Measurements from ENCODE around the gene ABR.
A peak's percentile ranks its signal among the peaks of the same experiment; 100 is the strongest.

Gene ABR

GRCh38 chr17:1042486-1042885, 137.3 kb downstream of the ABR start:
- DNase-seq, result no peak

DNA sequence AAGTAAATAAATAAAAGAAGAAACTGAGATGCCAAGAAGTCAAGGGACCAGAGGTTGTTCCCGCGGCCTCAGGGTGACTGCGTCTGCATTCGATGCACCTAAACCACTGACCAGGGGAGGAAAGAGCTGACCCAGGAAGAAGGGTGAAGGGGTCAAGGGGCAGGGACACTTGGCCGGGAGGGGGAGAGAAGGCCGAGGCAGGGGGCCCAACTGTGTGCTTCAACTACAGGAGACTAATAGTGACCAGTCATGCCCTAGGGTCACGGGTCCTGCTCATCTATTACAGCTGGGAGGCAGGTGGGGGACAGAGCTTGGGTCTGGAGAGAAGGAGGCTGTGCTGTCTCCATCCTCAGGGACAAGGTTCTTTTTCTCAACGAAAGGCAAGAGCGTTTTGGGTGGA, 138.0 kb downstream of the ABR start:
- DNase-seq, result no peak

GRCh38 chr17:1040216-1040600, 139.6 kb downstream of the ABR start:
- no peak for DNase-seq

- peak; percentile 27 for DNase-seq
Observed at GRCh38 chr17:1039511-1040215, 140.1 kb downstream of the ABR start.

GRCh38 chr17:1039123-1039507, 140.7 kb downstream of the ABR start:
- DNase-seq, result peak; percentile 0

- no peak for DNase-seq
Observed at GRCh38 chr17:1038459-1039122, 141.2 kb downstream of the ABR start.

GRCh38 chr17:1037238-1037879, 142.4 kb downstream of the ABR start:
- no peak for DNase-seq

DNA sequence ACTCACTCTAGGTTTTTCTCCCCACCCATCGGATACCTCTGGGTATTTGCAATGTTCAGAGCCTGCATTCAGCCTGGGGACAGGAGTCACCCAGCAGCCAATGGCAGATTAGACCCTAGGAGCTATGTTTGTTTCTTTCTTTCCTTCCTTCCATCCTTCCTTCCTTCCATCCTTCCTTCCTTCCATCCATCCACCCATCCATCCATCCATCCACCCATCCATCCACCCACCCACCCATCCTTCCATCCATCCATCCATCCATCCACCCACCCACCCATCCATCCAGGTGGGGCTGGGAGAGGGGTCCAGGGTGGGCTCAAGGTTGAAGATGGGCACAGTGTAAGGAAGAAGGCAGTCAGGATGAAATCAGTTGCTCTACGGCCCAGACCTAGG, 142.9 kb downstream of the ABR start:
- no peak for DNase-seq

- no peak for DNase-seq
Observed at GRCh38 chr17:1036171-1036844, 143.5 kb downstream of the ABR start.

DNA sequence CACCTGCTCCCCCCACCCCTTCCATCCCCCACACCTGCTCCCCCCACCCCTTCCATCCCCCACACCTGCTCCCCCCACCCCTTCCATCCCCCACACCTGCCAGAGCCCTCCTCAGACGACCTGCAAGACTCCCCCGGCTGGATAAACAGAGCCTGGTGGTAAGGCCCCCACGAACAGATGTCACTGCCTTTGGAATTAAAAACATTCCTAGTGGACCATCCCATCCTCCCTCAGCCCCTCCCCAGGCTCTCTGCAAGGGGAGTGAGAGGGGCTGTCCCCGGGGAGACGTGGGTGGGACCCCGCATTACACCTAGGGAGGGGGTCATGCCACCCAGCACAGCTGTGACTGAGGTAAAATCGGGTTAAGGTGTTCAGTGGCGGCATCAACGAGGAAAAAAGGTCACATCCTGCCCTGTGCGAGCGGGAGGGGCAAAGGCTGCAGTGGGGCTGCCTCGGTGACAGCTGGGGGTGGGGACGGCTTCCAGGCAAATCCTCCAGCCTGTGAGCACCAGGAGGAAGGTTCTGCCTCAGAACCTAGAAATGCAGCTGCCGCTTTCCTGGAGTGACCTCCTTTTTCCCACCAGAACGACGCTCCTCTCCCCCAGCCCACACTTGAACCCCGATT, 144.1 kb downstream of the ABR start:
- DNase-seq, result no peak

DNA sequence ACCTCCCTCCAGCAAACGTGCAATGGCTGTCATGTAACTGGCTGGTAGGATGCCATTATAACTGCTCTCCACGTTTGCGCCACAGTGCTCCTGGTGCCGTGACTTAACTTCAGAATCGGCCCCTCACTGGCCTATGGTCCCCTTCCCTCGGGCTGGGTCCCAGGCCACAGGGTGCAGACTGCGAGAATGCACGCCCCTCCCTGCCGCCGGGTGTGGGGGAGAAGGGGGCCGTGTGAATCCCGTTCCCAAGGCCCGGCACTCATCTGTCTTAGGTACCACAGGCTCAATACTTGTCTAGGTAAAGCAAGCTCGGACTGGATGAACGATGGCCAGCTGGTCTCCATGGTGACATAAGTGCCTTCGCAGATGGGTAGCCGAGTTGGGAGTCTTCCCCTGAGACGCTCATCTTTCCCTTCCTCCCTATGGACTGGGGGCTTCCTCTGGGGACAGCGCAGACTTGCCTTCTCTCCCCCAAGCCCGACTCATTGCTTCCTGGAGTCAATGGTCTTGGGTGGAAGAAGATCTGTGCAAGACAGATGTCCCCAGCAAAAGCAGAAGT, 145.1 kb downstream of the ABR start:
- DNase-seq, result peak; percentile 15

DNA sequence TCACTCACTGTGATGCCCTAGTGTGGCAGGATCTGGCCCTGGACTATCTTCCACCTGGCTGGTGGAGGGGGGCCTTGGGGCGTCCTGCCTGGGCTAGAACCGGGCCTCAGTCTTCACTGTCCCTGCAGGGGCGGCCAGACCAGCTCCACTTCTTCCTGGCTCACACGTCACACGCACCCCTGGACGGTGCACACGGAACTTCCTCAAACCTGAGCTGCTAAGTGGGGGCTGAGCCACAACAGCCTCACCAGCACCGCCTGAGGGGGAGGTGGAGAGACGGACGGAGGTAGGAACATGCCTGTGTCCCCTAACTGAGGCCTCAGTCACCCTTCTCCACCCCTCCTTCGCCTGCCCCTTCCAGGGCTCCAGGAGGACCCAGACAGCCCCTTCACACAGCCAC, 146.3 kb downstream of the ABR start:
- no peak for DNase-seq

GRCh38 chr17:1032391-1032790, 147.4 kb downstream of the ABR start:
- no peak for DNase-seq

- DNase-seq, result no peak
Observed at GRCh38 chr17:1031711-1032110, 148.1 kb downstream of the ABR start.

DNA sequence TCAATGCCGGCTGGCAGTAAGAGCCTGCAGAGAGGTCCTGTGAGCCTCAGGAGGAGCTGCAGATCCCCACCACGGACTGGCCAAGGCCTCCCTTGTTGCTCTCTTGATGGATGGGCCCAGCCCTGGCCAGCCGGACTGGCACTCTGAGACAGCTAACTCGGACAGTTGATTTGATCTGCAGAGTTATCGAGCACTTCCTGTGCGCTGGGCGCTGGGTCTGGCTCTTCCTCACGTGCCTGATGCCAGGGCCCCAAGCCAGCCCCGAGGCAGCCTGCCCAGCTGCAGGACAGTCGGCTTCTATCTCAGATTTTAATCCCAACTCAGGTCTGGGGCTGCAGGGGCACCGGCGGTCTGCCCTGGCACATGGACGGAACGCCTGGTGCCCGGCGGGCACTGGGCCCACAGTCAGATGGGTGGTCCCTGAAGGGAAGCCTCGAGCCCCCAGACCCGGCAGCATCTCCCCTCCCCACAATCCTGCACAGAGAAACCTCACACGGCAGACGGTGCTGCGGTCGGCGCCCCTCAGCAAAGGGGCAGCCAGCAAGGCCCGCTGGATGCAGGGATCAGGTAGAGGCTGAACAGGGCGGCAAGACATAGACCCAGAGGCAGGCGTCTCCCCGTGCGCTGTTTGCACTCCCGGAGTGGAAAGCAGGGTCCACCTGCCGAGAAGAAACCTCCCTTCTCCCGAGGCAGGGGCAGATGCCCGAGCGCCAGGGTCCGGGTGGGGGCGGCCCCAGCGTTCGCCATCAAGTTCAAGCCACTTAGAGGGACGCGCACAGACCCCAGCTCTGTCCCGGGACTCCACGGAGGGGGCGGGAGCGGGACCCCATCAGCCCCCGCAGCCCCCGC, 148.9 kb downstream of the ABR start:
- no peak for DNase-seq

DNA sequence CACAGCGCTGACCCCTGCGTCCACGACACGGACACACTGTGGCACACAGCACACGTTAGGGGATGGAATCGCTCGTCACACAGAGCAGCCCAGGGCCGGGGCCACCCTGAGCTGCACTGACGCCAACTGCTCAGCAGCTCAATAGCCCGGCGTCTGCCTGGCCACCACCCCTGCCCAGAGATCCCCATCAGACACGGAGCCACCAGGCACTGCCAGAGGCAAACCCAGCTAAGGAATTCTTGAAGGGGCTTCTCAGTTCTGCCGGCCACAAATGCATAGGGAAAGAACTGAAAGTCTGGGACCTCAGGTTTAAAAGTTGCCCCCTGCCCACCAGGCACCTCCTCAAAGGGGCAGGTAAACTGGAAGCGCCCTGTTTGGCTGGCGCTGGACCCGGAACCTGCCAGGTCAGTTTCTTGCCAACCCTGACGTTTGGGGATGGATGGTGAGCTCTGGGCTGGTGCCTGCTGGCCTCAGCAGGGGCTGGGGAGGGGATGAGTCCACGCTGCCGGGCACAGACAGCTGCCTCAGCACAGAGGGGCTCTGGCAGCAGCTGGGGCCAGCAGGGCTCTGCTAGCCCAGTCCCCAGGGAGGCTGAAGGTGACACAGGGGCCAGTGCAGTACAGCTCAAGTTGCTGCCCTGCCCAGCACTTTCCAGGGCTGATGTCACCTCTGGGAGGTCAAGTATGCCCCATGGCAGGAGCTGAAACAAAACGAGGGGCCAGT, 149.7 kb downstream of the ABR start:
- no peak for DNase-seq

- DNase-seq, result no peak
Observed at GRCh38 chr17:1029196-1029921, 150.4 kb downstream of the ABR start.

- DNase-seq, result no peak
Observed at GRCh38 chr17:1027044-1027443, 152.7 kb downstream of the ABR start.

- no peak for DNase-seq
Observed at GRCh38 chr17:1026599-1026975, 153.2 kb downstream of the ABR start.

- no peak for DNase-seq
Observed at GRCh38 chr17:1025733-1026598, 153.8 kb downstream of the ABR start.

All from DMS79 (cell line).